PFSK-1 (cell line): ENCODE data around the gene SPIRE1.

ENCODE experiments used
- FOXP2 ChIP-seq: optimal IDR thresholded peaks from 2 replicates; pipeline ENCODE3; 2011; ENCODE audit warnings: borderline replicate concordance, control low read depth, inconsistent platforms; ENCODE audit not compliant: insufficient read depth; ENCODE audit errors: extremely low read length, extremely low read depth
- POLR2AphosphoS5 ChIP-seq: IDR thresholded peaks from 2 replicates; pipeline ENCODE4 v1.6.1; 2012; ENCODE audit warnings: low read depth, mild to moderate bottlenecking, control low read depth, low read length, moderate library complexity
- SIN3A ChIP-seq: IDR thresholded peaks from 2 replicates; pipeline ENCODE4 v1.6.1; 2012; ENCODE audit warnings: mild to moderate bottlenecking, low read length, moderate library complexity, borderline replicate concordance; ENCODE audit not compliant: insufficient read depth
- TAF1 ChIP-seq: IDR thresholded peaks from 2 replicates; pipeline ENCODE4 v1.6.1; 2012; ENCODE audit warnings: low read length, control low read depth, borderline replicate concordance; ENCODE audit not compliant: insufficient read depth
- TF ChIP-seq, protein P1 (sequence below), 2 experiments: IDR thresholded peaks; 2 replicates each; pipeline versions ENCODE4 v1.6.1 to v1.8.0; 2011 to 2012; ENCODE audit warnings: low read depth in 2 of 2, low read length in 2 of 2, control low read depth in 1 of 2, inconsistent platforms in 1 of 2, mild to moderate bottlenecking in 1 of 2, moderate library complexity in 1 of 2; ENCODE audit not compliant: insufficient read depth in 1 of 2

The SPIRE1 gene

DNA sequence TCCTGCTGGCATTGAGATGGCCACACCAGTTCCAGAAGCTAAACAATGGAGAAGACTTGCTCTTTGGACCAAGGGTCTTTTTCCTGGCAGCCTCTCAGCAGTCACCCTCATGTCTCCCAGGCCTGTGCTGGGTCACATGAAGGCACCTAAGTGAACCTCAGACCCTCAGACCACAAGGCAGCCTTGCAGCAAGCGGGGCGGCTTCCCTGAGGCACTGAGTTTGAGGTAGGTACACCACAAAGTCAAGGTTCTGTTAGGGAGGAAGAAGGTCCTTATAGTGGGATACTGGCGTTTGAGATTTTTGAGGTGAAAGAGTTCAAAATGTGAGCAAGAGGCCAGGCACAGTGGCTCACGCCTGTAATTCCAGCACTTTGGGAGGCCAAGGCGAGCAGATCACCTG is 258.7 kb downstream of the SPIRE1 start:
- TF ChIP-seq POLR2AphosphoS5 (no peak), FOXP2 (no peak), TAF1 (no peak), SIN3A (no peak)
- TF ChIP-seq, protein P1, sequence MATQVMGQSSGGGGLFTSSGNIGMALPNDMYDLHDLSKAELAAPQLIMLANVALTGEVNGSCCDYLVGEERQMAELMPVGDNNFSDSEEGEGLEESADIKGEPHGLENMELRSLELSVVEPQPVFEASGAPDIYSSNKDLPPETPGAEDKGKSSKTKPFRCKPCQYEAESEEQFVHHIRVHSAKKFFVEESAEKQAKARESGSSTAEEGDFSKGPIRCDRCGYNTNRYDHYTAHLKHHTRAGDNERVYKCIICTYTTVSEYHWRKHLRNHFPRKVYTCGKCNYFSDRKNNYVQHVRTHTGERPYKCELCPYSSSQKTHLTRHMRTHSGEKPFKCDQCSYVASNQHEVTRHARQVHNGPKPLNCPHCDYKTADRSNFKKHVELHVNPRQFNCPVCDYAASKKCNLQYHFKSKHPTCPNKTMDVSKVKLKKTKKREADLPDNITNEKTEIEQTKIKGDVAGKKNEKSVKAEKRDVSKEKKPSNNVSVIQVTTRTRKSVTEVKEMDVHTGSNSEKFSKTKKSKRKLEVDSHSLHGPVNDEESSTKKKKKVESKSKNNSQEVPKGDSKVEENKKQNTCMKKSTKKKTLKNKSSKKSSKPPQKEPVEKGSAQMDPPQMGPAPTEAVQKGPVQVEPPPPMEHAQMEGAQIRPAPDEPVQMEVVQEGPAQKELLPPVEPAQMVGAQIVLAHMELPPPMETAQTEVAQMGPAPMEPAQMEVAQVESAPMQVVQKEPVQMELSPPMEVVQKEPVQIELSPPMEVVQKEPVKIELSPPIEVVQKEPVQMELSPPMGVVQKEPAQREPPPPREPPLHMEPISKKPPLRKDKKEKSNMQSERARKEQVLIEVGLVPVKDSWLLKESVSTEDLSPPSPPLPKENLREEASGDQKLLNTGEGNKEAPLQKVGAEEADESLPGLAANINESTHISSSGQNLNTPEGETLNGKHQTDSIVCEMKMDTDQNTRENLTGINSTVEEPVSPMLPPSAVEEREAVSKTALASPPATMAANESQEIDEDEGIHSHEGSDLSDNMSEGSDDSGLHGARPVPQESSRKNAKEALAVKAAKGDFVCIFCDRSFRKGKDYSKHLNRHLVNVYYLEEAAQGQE (IDR thresholded peaks at IDR 0.05; ENCODE audit: insufficient read depth in 1 of 2, low read depth in 2 of 2, low read length in 2 of 2): no peak

DNA sequence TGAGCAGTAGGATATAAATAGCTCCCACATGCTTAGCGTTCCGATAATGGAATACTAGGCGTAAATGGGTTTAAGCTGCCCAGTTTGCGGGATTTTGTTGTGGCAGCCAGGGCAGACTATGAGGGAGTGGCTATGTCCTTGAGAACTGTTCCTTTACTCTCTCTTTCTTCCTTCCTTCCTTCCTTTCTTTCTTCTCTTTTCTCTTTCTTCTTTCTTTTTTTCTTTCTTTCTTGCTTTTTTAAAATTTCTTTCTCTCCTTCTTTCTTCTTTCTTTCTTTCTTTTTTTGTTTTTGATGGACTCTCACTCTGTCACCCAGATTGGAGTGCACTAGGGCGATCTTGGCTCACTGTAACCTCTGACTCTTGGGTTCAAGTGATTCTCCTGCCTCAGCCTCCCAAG is 259.3 kb downstream of the SPIRE1 start:
- TF ChIP-seq TAF1: no peak
- TF ChIP-seq FOXP2: no peak
- no peak for TF ChIP-seq POLR2AphosphoS5

DNA sequence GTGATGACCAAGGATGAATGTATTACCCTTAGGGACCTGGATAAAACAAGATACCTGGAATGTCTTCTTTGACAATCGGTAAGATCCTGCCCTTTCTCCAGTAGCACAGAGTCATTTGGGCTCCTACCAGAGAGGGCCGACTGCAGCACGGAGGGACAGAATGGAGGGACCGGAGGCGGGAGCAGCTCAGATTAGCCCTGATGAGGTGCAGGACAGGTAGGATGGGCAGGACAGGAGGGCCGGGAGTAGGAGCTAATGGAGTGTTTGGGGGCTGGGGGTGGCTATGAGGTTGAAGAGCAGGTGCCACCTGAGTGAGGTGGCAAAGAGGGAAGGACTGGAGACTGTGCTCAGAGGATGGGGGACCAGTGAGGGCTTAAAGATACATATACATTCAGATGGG is 260.1 kb downstream of the SPIRE1 start:
- TF ChIP-seq, protein P1 (IDR thresholded peaks at IDR 0.05; ENCODE audit: insufficient read depth in 1 of 2, low read depth in 2 of 2, low read length in 2 of 2): no peak
- TF ChIP-seq POLR2AphosphoS5: no peak

DNA sequence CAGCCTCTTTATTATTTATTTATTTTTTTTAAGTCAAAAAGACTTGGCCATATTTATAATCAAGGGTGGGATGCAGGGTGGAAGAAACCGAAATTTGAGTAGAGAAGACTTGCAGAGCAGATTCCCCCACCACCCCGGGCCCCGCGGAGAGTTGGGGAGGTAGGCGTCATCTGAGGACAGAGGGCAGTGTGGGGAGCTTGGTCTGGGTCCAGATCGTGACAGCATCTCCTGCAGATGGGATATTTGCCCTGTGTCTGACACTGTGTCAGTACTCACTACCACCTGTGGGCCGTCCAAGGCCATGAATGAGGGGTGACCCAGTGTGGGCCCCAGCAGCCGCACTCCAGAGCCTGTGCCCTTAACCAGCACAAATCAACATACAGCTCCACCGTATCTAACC is 260.7 kb downstream of the SPIRE1 start:
- TF ChIP-seq, protein P1 (IDR thresholded peaks at IDR 0.05; ENCODE audit: insufficient read depth in 1 of 2, low read depth in 2 of 2, low read length in 2 of 2): no peak
- TF ChIP-seq TAF1 (no peak), POLR2AphosphoS5 (no peak), FOXP2 (no peak), SIN3A (no peak)
